AG08395 (cell line): Measurements from ENCODE around the gene TP53BP2.
"Not testable (repeated sequence)": the region's sequence is repeated elsewhere in the genome, so short reads cannot be mapped to it uniquely, and the experiment has no call there.

ENCODE experiments used
- DNase-seq: peaks from one replicate; pipeline ENCODE4 v3.0.0; 2012; ENCODE audit warnings: mixed read lengths, low spot score

Gene TP53BP2

GRCh38 chr1:223831755-223832636 lies 13.8 kb downstream of the TP53BP2 start:
- DNase-seq: peak; percentile 51

- DNase-seq: no peak
Measured at GRCh38 chr1:223829678-223830077, 16.1 kb downstream of the TP53BP2 start.

DNA sequence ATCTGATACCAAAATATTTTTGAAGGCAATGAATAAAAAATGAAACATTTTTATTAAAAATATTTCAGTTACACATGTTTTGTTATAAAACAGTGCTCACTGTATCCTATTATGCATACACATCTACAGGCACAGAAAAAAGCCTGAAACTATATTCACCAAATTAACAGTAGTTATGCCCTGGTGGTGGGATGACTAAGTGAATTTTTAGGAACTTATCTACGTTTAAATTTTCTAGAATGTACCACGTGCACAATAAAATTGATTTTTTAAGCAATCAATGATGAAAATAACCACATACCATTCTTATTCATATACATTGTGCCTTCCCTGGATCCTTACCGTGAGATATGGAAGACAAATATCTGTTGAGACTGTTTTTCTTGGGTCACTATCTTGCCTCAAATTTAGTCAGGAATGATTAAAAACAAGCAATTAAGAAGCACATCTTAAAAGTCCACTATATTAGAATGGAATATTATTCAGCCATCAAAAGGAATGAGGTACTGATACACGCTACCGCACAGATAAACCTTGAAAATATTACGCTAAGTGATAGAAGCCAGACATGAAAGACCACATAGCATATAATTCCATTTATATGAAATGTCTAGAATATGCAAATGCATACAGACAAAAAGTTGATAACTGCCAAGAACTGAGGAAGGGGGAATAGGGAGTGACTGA lies 17.4 kb downstream of the TP53BP2 start:
- DNase-seq: no peak

DNA sequence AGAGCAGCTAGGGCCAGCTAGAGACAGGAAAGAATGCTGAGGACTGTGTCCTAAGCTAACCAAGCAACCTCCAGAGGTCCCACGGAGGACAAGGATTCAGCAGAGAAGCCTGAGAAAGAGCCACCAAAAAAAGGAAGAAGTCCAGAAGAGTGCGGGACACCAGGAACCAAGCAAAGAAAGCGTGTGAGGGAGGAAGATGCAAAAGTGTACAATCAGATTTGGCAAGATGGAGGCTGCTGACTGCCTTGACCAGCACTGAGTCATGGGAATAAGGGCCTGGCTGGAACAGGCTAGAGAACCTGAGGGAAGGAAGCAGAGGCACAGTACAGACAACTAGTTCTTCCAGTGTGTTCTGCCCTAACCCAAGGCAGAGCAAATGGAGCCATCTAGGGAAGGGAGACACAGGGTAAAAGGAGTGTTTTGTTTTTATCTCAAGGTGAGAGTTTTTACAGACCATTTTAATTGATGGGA lies 18.5 kb downstream of the TP53BP2 start:
- no peak for DNase-seq

GRCh38 chr1:223825767-223826748 lies 19.7 kb downstream of the TP53BP2 start:
- DNase-seq: no peak

- no peak for DNase-seq
Measured at GRCh38 chr1:223824712-223825111, 21.0 kb downstream of the TP53BP2 start.

- no peak for DNase-seq
Measured at GRCh38 chr1:223824287-223824686, 21.5 kb downstream of the TP53BP2 start.

DNA sequence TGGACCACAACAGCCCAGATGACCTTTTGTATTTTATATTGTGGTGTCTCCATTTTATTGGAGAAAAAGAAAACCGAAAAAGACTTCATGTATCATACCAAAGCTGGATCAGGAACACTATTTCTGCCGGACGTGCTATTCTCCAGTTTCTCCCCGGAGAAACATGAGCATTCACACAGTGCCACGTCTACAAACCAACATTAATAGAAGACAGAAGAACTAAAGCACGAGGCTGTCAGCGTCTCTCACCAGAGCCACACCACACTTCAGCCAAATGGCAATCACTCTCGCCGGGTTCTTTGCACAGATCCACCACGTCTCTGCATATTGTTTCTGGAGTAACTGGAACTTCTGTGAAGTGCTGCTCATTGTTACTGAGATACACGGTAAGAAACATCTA lies 24.8 kb downstream of the TP53BP2 start:
- DNase-seq: no peak

- DNase-seq: no peak
Measured at GRCh38 chr1:223820515-223820858, 25.3 kb downstream of the TP53BP2 start.

DNA sequence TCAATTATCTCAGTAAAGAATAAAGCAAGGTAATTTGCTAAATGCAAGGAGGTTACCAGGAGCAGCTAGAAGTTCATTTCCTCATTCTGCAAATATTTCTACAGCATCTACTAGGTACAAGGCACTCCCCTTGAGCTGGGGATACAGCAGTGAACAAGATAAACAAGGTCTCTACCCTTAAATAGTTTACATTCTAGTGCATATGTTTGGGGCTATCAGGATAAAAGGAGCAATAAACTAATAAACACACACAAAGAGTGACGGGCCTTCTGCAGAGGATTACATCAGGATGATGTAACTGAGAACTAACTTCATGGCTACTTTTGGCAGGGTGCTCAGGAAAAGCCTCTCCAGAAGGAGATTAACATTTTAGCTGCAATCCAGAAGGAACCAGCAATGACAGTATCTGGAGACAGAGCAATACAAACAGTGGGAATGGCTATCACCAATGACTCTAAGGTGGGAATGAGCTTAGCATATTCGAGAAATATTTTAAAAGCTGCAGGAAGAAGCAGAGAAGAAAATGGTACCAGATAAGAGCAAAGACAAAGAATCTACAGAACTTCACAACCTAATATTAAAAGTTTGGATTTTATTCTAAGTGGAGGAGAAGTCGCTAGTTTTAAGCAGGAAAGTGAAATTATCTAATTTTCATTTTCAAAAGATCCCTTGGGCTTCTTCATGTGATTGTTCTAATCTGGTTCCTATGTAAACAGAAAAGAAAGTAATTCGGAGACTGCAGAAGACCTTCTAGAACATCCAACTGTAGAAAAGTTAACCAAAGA lies 25.8 kb downstream of the TP53BP2 start:
- peak; percentile 36 for DNase-seq

DNA sequence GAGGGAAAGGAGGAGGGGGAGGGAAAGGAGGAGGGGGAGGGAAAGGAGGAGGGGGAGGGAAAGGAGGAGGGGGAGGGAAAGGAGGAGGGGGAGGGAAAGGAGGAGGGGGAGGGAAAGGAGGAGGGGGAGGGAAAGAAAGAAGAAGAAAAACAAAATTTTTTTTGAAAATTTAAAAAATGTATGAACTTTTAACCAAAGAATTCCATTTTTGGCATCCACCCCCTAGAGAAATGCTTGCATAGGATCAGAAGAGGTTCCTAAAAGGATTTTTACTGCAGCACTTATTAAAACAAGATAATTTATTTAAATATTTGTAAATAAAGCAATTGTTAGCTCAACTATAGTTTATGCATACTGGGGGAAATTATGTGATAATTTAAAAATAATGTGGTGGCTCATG lies 28.5 kb downstream of the TP53BP2 start:
- not testable (repeated sequence) for DNase-seq

DNA sequence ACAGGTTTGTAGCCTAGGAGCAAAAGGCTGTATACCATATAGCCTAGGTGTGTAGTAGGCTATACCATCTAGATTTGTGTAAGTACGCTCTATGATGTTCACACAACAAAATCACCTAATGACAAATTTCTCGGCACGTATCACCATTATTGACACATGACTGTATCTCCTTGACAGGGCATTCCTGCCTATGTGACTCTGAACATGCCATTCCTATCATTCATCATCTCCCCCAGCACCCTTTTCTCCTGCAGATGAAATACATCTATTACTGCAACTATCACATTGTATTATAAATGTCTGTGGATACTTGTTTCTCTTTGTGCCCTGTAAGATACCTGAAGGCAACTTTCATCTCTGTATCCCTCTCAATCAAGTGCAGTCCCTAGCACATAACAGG lies 29.9 kb downstream of the TP53BP2 start:
- no peak for DNase-seq

- DNase-seq: no peak
Measured at GRCh38 chr1:223815020-223815853, 30.5 kb downstream of the TP53BP2 start.

DNA sequence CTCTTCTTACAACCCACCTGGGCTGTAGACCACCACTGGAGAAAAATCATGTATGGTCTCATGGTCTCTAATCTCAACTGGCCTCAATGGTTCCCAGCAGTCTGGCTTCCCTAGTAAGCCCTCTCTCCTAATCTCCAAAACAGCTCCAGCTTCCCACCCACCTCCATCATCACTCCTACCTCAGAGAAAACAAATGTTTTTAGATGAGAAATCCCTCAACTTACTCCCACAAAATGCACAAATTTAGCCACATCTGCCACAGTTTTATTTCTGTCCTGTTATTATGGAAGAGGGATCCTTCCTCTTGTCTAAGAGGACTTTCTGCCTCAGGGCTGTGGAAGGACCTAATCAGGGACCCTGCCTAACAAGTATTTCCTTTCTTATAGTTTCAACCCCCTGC lies 32.1 kb downstream of the TP53BP2 start:
- DNase-seq: no peak

GRCh38 chr1:223811634-223812101 lies 34.1 kb downstream of the TP53BP2 start:
- DNase-seq: peak; percentile 30

DNA sequence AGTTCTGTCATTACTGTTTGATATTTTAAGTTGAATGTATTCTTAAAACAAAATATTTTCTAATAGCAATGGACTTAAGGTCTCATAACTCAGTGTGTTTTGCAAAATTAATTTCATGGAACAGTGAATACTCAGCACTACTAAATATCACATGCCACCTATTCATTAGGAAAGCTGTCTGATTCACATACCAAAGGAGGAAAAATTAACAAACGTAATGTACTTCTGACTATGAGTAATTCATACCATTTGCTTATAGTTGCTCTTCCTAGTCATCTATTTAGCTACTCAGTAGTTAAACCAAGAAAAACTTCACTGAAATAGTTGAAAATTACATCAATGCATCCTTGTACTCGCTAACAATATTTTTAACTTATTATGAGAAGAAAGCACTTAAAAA lies 35.2 kb downstream of the TP53BP2 start:
- no peak for DNase-seq

- DNase-seq: not testable (repeated sequence)
Measured at GRCh38 chr1:223809905-223810304, 35.8 kb downstream of the TP53BP2 start.

DNA sequence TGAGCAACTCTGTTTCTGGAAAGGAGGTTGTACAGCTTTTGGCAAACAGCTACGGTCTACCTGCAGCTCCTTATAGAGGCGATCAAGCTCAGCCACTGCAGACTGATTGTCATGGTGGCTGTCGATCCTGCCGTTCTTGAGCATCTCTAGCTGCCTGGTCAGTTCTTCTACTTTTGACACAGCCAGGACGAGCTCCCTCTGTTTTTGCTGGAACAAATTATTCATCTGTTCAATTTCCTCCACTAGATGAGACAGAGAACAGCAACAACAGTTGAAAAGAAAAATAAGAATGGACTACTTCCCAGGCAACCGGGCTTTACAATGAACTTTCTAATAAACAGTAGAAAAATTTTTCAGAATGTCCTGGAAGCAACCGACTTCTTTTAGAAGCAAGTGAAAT lies 42.5 kb downstream of the TP53BP2 start:
- no peak for DNase-seq

DNA sequence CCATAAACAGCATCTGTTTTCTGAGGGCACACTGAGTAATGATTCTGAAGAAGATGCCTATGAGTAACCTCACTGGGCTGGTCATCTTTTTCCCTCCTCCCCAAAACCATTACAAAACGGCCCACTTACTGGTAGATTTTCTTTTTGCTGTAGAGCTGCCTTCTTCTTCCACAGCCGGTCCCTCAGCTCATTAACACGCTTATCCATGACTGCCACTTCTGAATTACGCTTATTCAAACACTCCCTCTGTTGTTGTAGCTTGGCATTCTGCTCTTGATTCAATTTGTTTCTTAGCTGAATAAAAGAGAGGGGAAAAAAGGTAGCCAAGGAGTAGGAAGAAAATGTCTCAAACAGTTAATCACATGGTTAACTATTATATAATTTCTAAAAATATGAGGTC lies 43.1 kb downstream of the TP53BP2 start:
- DNase-seq: no peak

DNA sequence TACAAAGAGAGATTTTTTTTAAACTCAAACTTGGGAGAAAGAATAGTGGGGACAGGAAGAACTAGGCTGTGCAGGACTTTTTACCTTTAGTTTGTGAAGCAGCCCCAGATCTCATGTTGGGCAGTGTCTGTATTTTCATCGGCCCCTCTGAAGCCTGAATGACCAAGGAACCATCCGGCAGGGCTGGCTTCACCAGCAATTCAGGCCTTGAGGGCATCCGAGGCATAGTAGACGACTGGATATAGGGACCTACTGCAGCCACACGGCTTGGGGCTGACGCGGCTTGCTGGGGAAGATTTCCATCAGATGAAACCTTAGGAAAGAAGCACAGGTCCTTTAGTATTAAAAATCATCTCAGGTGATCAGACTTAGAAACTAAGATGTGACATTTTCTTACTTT lies 43.7 kb downstream of the TP53BP2 start:
- no peak for DNase-seq
